GM12878 (cell line): Measurements from ENCODE around the gene IFT27. TPM values are rescaled to one million over a fixed set of nuclear protein-coding genes. Genes with fewer than 3 reads are reported as not detected.

Source experiments
- ATAC-seq: fragments of 200-7000 bp; cut with Tn5 transposase; 3 replicates; pipeline ENCODE4 v1.9.1; 2020; ENCODE audit warnings: mild to moderate bottlenecking, moderate library complexity
- BruUV-seq: library from RNA; stranded (reverse); fragments of 400-500 nt; replicated peaks from 2 replicates; lab custom pipeline; 2021; lab: Mats Ljungman, UMichigan
- CTCF ChIA-PET: fragments of 300-600 bp; sonication (Branson Sonifier 250); formaldehyde crosslinking; extraction: SDS; loops from one replicate; lab custom pipeline; 2021; ENCODE audit warnings: inconsistent platforms; lab: Yijun Ruan, JAX
- POLR2A ChIA-PET: fragments of 350-600 bp; formaldehyde crosslinking; extraction: SDS; loops from one replicate; lab custom pipeline; 2021; ENCODE audit warnings: inconsistent platforms; lab: Charles Lee
- RAD21 ChIA-PET: fragments of 300-600 bp; sonication (Branson Sonifier 250); formaldehyde crosslinking; loops from one replicate; lab custom pipeline; 2023; ENCODE audit warnings: antibody characterized with exemption; ENCODE audit not compliant: unreplicated experiment; lab: Charles Lee
- SMC1A ChIA-PET: fragments of 300-600 bp; sonication (Branson Sonifier 250); formaldehyde crosslinking; loops from one replicate; lab custom pipeline; 2023; ENCODE audit not compliant: unreplicated experiment, uncharacterized antibody; lab: Charles Lee
- DNase-seq: peaks from one replicate; pipeline ENCODE4 v3.0.0-alpha.2; 2011; ENCODE audit warnings: low read depth, low spot score
- FAIRE-seq: peaks from 3 replicates; lab custom pipeline; 2011; peaks lifted over from hg19 to GRCh38; lab: Jason Lieb, UNC
- H2AFZ ChIP-seq: 2 replicates; pipeline ENCODE4 v1.6.0; 2011; ENCODE audit warnings: low read depth, low read length, control low read depth; ENCODE audit not compliant: control insufficient read depth
- H3K27ac ChIP-seq: 2 replicates; pipeline ENCODE4 v1.5.1; 2011; ENCODE audit warnings: control low read depth; ENCODE audit not compliant: control insufficient read depth, insufficient read depth
- H3K27me3 ChIP-seq, 2 experiments: replicated peaks in 1 of 2; 2 replicates each; pipeline versions ENCODE4 v1.6.0 to v1.6.1; 2011; ENCODE audit warnings: low read length in 1 of 2; ENCODE audit not compliant: control insufficient read depth in 2 of 2, insufficient read depth in 2 of 2
- H3K36me3 ChIP-seq, 2 experiments: 2 replicates each; pipeline ENCODE4 v1.5.1; 2011; ENCODE audit warnings: low read length in 1 of 2; ENCODE audit not compliant: control insufficient read depth in 2 of 2, insufficient read depth in 2 of 2
- H3K4me1 ChIP-seq: 2 replicates; pipeline ENCODE4 v1.6.1; 2011; ENCODE audit warnings: mild to moderate bottlenecking, low read length, moderate library complexity, mixed read lengths; ENCODE audit not compliant: control insufficient read depth, insufficient read depth
- H3K4me2 ChIP-seq: 2 replicates; pipeline ENCODE4 v1.6.0; 2011; ENCODE audit warnings: control low read depth; ENCODE audit not compliant: control insufficient read depth, insufficient read depth
- H3K4me3 ChIP-seq: fragments of 200-600 bp; sonication (generic); 2 replicates; pipeline ENCODE4 v1.5.1; 2016
- H3K79me2 ChIP-seq: 2 replicates; pipeline ENCODE4 v1.6.0; 2011; ENCODE audit warnings: low read length; ENCODE audit not compliant: control insufficient read depth, insufficient read depth
- H3K9ac ChIP-seq: 2 replicates; pipeline ENCODE4 v1.8.0; 2011; ENCODE audit warnings: low read length, control low read depth, mixed read lengths; ENCODE audit not compliant: control insufficient read depth, insufficient read depth
- H3K9me3 ChIP-seq: replicated peaks from 3 replicates; pipeline ENCODE4 v1.5.1; 2011; ENCODE audit warnings: mild to moderate bottlenecking, low read length; ENCODE audit not compliant: control insufficient read depth, insufficient read depth
- H4K20me1 ChIP-seq: 2 replicates; pipeline ENCODE4 v1.6.0; 2011; ENCODE audit not compliant: control insufficient read depth, insufficient read depth
- BMI1 ChIP-seq: fragments of 450-650 bp; IDR thresholded peaks from 2 replicates; pipeline ENCODE4 v1.6.1; 2016; ENCODE audit warnings: mild to moderate bottlenecking, moderate library complexity, borderline replicate concordance
- HCFC1 ChIP-seq: fragments of 150-350 bp; IDR thresholded peaks from 2 replicates; pipeline ENCODE4 v1.6.1; 2014; ENCODE audit warnings: low read length
- HDAC6 ChIP-seq: fragments of 200-600 bp; sonication (generic); IDR thresholded peaks from one replicate; pipeline ENCODE4 v1.8.0; 2017; ENCODE audit warnings: antibody characterized with exemption; ENCODE audit not compliant: unreplicated experiment
- NFYA ChIP-seq: IDR thresholded peaks from 2 replicates; pipeline ENCODE4 v1.6.1; 2011; ENCODE audit warnings: low read depth, mild to moderate bottlenecking, low read length, improper control_type of control experiment, borderline replicate concordance
- RFX5 ChIP-seq: IDR thresholded peaks from 2 replicates; pipeline ENCODE4 v1.6.1; 2011; ENCODE audit warnings: low read depth, low read length, improper control_type of control experiment
- WGBS: methylation state at CpG from one replicate; pipeline ENCODE4 v1.1.6; 2016; ENCODE audit warnings: low lambda C conversion rate; ENCODE audit not compliant: insufficient replicate concordance, insufficient coverage; ENCODE audit errors: missing lambda C conversion rate; 5-methylcytosine and 5-hydroxymethylcytosine counted together
- in situ Hi-C: fragments of 300-500 bp; cut with MboI; formaldehyde crosslinking; loops from 9 replicates; pipeline ENCODE4 v1.14.3; 2018; ENCODE audit warnings: mixed read lengths
- intact Hi-C: fragments of 100-400 bp; cut with micrococcal nuclease; formaldehyde crosslinking; loops from one replicate; pipeline ENCODE4 v1.14.2; 2022; ENCODE audit not compliant: unreplicated experiment
- polyA plus RNA-seq, 11 experiments: library from polyadenylated mRNA; depleted of rRNA in 4 of 11; unstranded in 6 of 11; stranded (reverse) in 5 of 11; fragments of >200 nt; fragmentation: Nextera tagmentation in 4 of 11; fragmentation: Illumina TruSeq in 1 of 11; extraction: Ambion mirVana in 4 of 11; extraction: Trizol in 1 of 11; gene quantifications; 1 replicate in 1 of 11; 2 replicates in 10 of 11; pipeline versions ENCODE4 v1.2.1 to v1.2.3, GENCODE V29; 2011 to 2016; ENCODE audit warnings: inconsistent platforms in 2 of 11, missing spikeins in 2 of 11, low read depth in 1 of 11
- total RNA-seq, 4 experiments: library from RNA; depleted of rRNA in 3 of 4; stranded (reverse); fragments of >200 nt in 3 of 4; fragmentation: Illumina TruSeq in 1 of 4; extraction: Trizol in 1 of 4; gene quantifications; 2 replicates each; pipeline versions ENCODE4 v1.2.1 to v1.2.3, GENCODE V29; 2013 to 2021
- TF ChIP-seq, protein P1 (sequence below): IDR thresholded peaks from 2 replicates; pipeline ENCODE4 v1.6.1; 2011; ENCODE audit warnings: mild to moderate bottlenecking, low read depth, low read length, moderate library complexity; ENCODE audit not compliant: insufficient replicate concordance

IFT27 gene
- total and polyA plus RNA-seq, 10 of the 15 experiments (the other 5 are each of a cell fraction or from before 2014, with no cell fraction given), result 2.7 to 32.5 (median 10.2) TPM

- RAD21 ChIA-PET, result no interaction called here
- H3K4me1 ChIP-seq, result no peaks in the 10 kb centered on the region
- TF ChIP-seq HCFC1 (no peak), HDAC6 (no peak), NFYA (no peak), RFX5 (no peak), BMI1 (no peak)
- TF ChIP-seq, protein P1, sequence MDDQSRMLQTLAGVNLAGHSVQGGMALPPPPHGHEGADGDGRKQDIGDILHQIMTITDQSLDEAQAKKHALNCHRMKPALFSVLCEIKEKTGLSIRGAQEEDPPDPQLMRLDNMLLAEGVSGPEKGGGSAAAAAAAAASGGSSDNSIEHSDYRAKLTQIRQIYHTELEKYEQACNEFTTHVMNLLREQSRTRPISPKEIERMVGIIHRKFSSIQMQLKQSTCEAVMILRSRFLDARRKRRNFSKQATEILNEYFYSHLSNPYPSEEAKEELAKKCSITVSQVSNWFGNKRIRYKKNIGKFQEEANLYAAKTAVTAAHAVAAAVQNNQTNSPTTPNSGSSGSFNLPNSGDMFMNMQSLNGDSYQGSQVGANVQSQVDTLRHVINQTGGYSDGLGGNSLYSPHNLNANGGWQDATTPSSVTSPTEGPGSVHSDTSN, result no peak
- TF ChIP-seq, all 136 proteins: peak for 0
- Histone ChIP-seq H3K27me3 (peaks cover 20 to 23% of the 10 kb centered on the region in 2 experiments), H3K9ac (no peak overlapping the region), H3K9me3 (no peaks in the 10 kb centered on the region), H3K4me2 (no peak overlapping the region), H3K27ac (no peak overlapping the region), H2AFZ (no peak overlapping the region), H3K4me3 (no peak overlapping the region), H3K36me3 (no peaks in the 10 kb centered on the region), H3K79me2 (no peaks in the 10 kb centered on the region), H4K20me1 (no peaks in the 10 kb centered on the region)
- intact Hi-C loops (no loop called here), in situ Hi-C loops (no loop called here)
- ChIA-PET CTCF (no interaction called here), SMC1A (no interaction called here), POLR2A (no interaction called here)
- DNase-seq (no peak), ATAC-seq (no peak), FAIRE-seq (no peak)
- WGBS, result 14% methylated on average over 5 of the region's 5 CpGs
- no TSS peak for BruUV-seq
Observed at GRCh38 chr22:36817525-36817848, 41.6 kb upstream of the IFT27 start.
